H1 (cell line): ENCODE results near the gene VIPAS39. TPM values are rescaled to one million over a fixed set of nuclear protein-coding genes. Genes with fewer than 3 reads are reported as not detected.

ENCODE experiments used
- CTCF ChIA-PET: fragments of 300-600 bp; sonication (Branson Sonifier 250); formaldehyde crosslinking; loops from one replicate; lab custom pipeline; 2021; ENCODE audit not compliant: partially characterized antibody; lab: Charles Lee
- POLR2A ChIA-PET: fragments of 300-600 bp; sonication (Branson Sonifier 250); formaldehyde crosslinking; loops from one replicate; lab custom pipeline; 2021; ENCODE audit warnings: inconsistent platforms; ENCODE audit not compliant: partially characterized antibody; lab: Charles Lee
- DNase-seq, 2 experiments: peaks; one replicate each; pipeline versions ENCODE4 v3.0.0 to v3.0.0-alpha.2; 2010 to 2022; ENCODE audit warnings: low spot score in 2 of 2, low read depth in 1 of 2, mixed read lengths in 1 of 2
- FAIRE-seq: peaks from 2 replicates; lab custom pipeline; 2011; peaks lifted over from hg19 to GRCh38; lab: Jason Lieb, UNC
- H2AFZ ChIP-seq: 2 replicates; pipeline ENCODE4 v1.8.1; 2012; ENCODE audit warnings: low read length, inconsistent platforms
- H2AK5ac ChIP-seq: 2 replicates; pipeline ENCODE4 v1.6.1; 2013; ENCODE audit warnings: low read depth, low read length
- H2BK120ac ChIP-seq: replicated peaks from 2 replicates; pipeline ENCODE3; 2013; ENCODE audit warnings: low read depth, low read length, inconsistent platforms
- H2BK12ac ChIP-seq: 2 replicates; pipeline ENCODE4 v1.6.1; 2013; ENCODE audit warnings: low read depth, low read length
- H2BK15ac ChIP-seq: 2 replicates; pipeline ENCODE4 v1.6.1; 2013; ENCODE audit warnings: low read length
- H2BK20ac ChIP-seq: 2 replicates; pipeline ENCODE4 v1.6.1; 2013; ENCODE audit warnings: low read length
- H2BK5ac ChIP-seq: 2 replicates; pipeline ENCODE4 v1.6.1; 2013; ENCODE audit warnings: low read depth, low read length
- H3K14ac ChIP-seq: 2 replicates; pipeline ENCODE4 v1.6.1; 2013; ENCODE audit warnings: inconsistent platforms; ENCODE audit not compliant: insufficient read length
- H3K18ac ChIP-seq: 2 replicates; pipeline ENCODE4 v1.6.1; 2013; ENCODE audit warnings: low read length; ENCODE audit errors: extremely low read depth
- H3K23ac ChIP-seq: 2 replicates; pipeline ENCODE4 v1.6.1; 2013; ENCODE audit warnings: inconsistent platforms; ENCODE audit not compliant: insufficient read length
- H3K23me2 ChIP-seq: 2 replicates; pipeline ENCODE4 v1.6.1; 2013; ENCODE audit warnings: low read depth, low read length
- H3K27ac ChIP-seq: 2 replicates; pipeline ENCODE4 v1.6.1; 2011; ENCODE audit warnings: low read depth, low read length, inconsistent platforms
- H3K27me3 ChIP-seq, 4 experiments: replicated peaks in 1 of 4; 1 replicate in 1 of 4; 2 replicates in 3 of 4; pipeline versions ENCODE4 v1.6.1 to v1.8.1; 2011 to 2013; ENCODE audit warnings: low read length in 3 of 4, mild to moderate bottlenecking in 3 of 4, inconsistent platforms in 2 of 4, mixed read lengths in 2 of 4, moderate library complexity in 1 of 4; ENCODE audit not compliant: control insufficient read depth in 3 of 4, insufficient read depth in 3 of 4; ENCODE audit errors: extremely low read depth in 1 of 4
- H3K36me3 ChIP-seq, 4 experiments: 2 replicates each; pipeline versions ENCODE4 v1.6.1 to v1.8.1; 2011 to 2013; ENCODE audit warnings: mild to moderate bottlenecking in 4 of 4, low read length in 3 of 4, moderate library complexity in 2 of 4, control low read depth in 1 of 4, inconsistent platforms in 1 of 4; ENCODE audit not compliant: insufficient read depth in 4 of 4, control insufficient read depth in 2 of 4
- H3K4ac ChIP-seq: replicated peaks from 2 replicates; pipeline ENCODE3; 2013; ENCODE audit warnings: low read length, low read depth, mixed read lengths, inconsistent platforms; ENCODE audit not compliant: insufficient read length
- H3K4me1 ChIP-seq, 4 experiments: replicated peaks in 1 of 4; 1 replicate in 1 of 4; 2 replicates in 3 of 4; pipeline versions ENCODE4 v1.6.1 to v1.8.1; 2011 to 2013; ENCODE audit warnings: low read length in 3 of 4, inconsistent platforms in 2 of 4, mixed read lengths in 1 of 4; ENCODE audit not compliant: insufficient read depth in 4 of 4, control insufficient read depth in 3 of 4
- H3K4me2 ChIP-seq, 2 experiments: 2 replicates each; pipeline versions ENCODE4 v1.6.1 to v1.8.1; 2011 to 2013; ENCODE audit warnings: low read depth in 2 of 2, low read length in 2 of 2, control low read depth in 1 of 2, inconsistent platforms in 1 of 2, mild to moderate bottlenecking in 1 of 2; ENCODE audit not compliant: insufficient read depth in 1 of 2
- H3K4me3 ChIP-seq, 4 experiments: fragments of 200-600, 300-600 bp in 1 of 4; sonication (generic), shearing (Covaris generic), sonication (Bioruptor Twin) in 1 of 4; 2 replicates each; pipeline versions ENCODE4 v1.5.1 to v1.8.1; 2011 to 2016; ENCODE audit warnings: low read length in 4 of 4, low read depth in 3 of 4, control low read depth in 2 of 4, inconsistent platforms in 2 of 4, mild to moderate bottlenecking in 2 of 4, mixed read lengths in 1 of 4, moderate library complexity in 1 of 4; ENCODE audit not compliant: insufficient read depth in 2 of 4; ENCODE audit errors: extremely low read depth in 1 of 4
- H3K56ac ChIP-seq: replicated peaks from 2 replicates; pipeline ENCODE3; 2013; ENCODE audit warnings: low read depth, mild to moderate bottlenecking, mixed read lengths, low read length, inconsistent platforms; ENCODE audit not compliant: insufficient read length
- H3K79me1 ChIP-seq: 2 replicates; pipeline ENCODE4 v1.6.1; 2013; ENCODE audit warnings: low read depth, low read length, control low read depth
- H3K79me2 ChIP-seq, 2 experiments: 2 replicates each; pipeline versions ENCODE4 v1.6.1 to v1.8.1; 2012 to 2013; ENCODE audit warnings: low read length in 2 of 2, mild to moderate bottlenecking in 2 of 2, inconsistent platforms in 1 of 2; ENCODE audit not compliant: insufficient read depth in 2 of 2, control insufficient read depth in 1 of 2
- H3K9ac ChIP-seq, 4 experiments: replicated peaks in 1 of 4; 1 replicate in 1 of 4; 2 replicates in 3 of 4; pipeline versions ENCODE4 v1.6.1 to v1.8.1; 2011 to 2013; ENCODE audit warnings: low read depth in 3 of 4, low read length in 3 of 4, control low read depth in 2 of 4, mild to moderate bottlenecking in 2 of 4, moderate library complexity in 2 of 4, inconsistent platforms in 1 of 4; ENCODE audit errors: extremely low read depth in 1 of 4
- H3K9me3 ChIP-seq, 2 experiments: 2 replicates each; pipeline versions ENCODE4 v1.6.1 to v1.8.1; 2012 to 2013; ENCODE audit warnings: mild to moderate bottlenecking in 2 of 2, moderate library complexity in 2 of 2, control low read depth in 1 of 2, inconsistent platforms in 1 of 2, low read depth in 1 of 2, low read length in 1 of 2, mixed read lengths in 1 of 2; ENCODE audit not compliant: insufficient read depth in 2 of 2
- H4K20me1 ChIP-seq, 2 experiments: replicated peaks in 1 of 2; 2 replicates each; pipeline versions ENCODE3 to v1.8.1; 2011 to 2013; ENCODE audit warnings: inconsistent platforms in 2 of 2, low read length in 2 of 2, mild to moderate bottlenecking in 1 of 2; ENCODE audit not compliant: insufficient read depth in 2 of 2, control insufficient read depth in 1 of 2
- H4K5ac ChIP-seq: 2 replicates; pipeline ENCODE4 v1.6.1; 2013; ENCODE audit warnings: low read length, low read depth, mixed read lengths, inconsistent platforms; ENCODE audit not compliant: insufficient read length
- H4K8ac ChIP-seq: 2 replicates; pipeline ENCODE4 v1.8.0; 2013; ENCODE audit warnings: mild to moderate bottlenecking, moderate library complexity, low read length, inconsistent platforms; ENCODE audit not compliant: insufficient read depth; ENCODE audit errors: extremely low read depth
- H4K91ac ChIP-seq: replicated peaks from 2 replicates; pipeline ENCODE3; 2013; ENCODE audit warnings: low read length, mixed read lengths, inconsistent platforms; ENCODE audit not compliant: insufficient read length
- CBX5 ChIP-seq: fragments of 300-800, 300-1000 bp; sonication (generic); IDR thresholded peaks from 2 replicates; pipeline ENCODE4 v1.7.1; 2016; ENCODE audit warnings: antibody characterized with exemption, low read length, low read depth
- CTBP2 ChIP-seq: IDR thresholded peaks from 2 replicates; pipeline ENCODE4 v1.7.0; 2011; ENCODE audit warnings: borderline replicate concordance, mild to moderate bottlenecking, moderate library complexity, mixed read lengths, low read length; ENCODE audit not compliant: insufficient read depth, insufficient read length
- GABPA ChIP-seq: IDR thresholded peaks from 2 replicates; pipeline ENCODE4 v1.6.1; 2011; ENCODE audit warnings: mild to moderate bottlenecking, low read length, moderate library complexity, borderline replicate concordance; ENCODE audit not compliant: insufficient read depth
- HDAC6 ChIP-seq: IDR thresholded peaks from one replicate; pipeline ENCODE4 v1.7.1; 2012; ENCODE audit warnings: low read depth, mild to moderate bottlenecking, inconsistent platforms, low read length, moderate library complexity
- PHF8 ChIP-seq: fragments of 200-600 bp; sonication (generic); conservative IDR thresholded peaks from 2 replicates; pipeline ENCODE4 v1.7.1; 2012; ENCODE audit warnings: low read depth, mild to moderate bottlenecking, inconsistent platforms, low read length, moderate library complexity
- RBBP5 ChIP-seq: IDR thresholded peaks from 2 replicates; pipeline ENCODE4 v1.7.1; 2012; ENCODE audit warnings: low read depth, mild to moderate bottlenecking, inconsistent platforms, low read length, moderate library complexity, borderline replicate concordance
- RFX5 ChIP-seq: IDR thresholded peaks from 2 replicates; pipeline ENCODE4 v1.6.1; 2011; ENCODE audit warnings: low read depth, low read length, improper control_type of control experiment, borderline replicate concordance
- RNF2 ChIP-seq: fragments of 200-900, 300-1000 bp; sonication (generic); IDR thresholded peaks from 2 replicates; pipeline ENCODE4 v1.7.1; 2016; ENCODE audit warnings: borderline replicate concordance, low read depth, mild to moderate bottlenecking, antibody characterized with exemption, low read length; ENCODE audit not compliant: poor library complexity, severe bottlenecking; ENCODE audit errors: missing control alignments
- RXRA ChIP-seq: IDR thresholded peaks from 2 replicates; pipeline ENCODE4 v1.6.1; 2011; ENCODE audit warnings: low read depth, mild to moderate bottlenecking, low read length, moderate library complexity; ENCODE audit not compliant: insufficient read depth
- TEAD4 ChIP-seq: IDR thresholded peaks from 2 replicates; pipeline ENCODE4 v1.6.1; 2012; ENCODE audit warnings: low read depth, low read length, inconsistent platforms, mixed read lengths
- WGBS, 2 experiments: shearing (Covaris generic) in 1 of 2; methylation state at CpG; one replicate each; pipeline versions ENCODE4 v1.1.6 to v1.1.7; 2013 to 2015; ENCODE audit warnings: low lambda C conversion rate in 2 of 2, mixed read lengths in 2 of 2, inconsistent platforms in 1 of 2, low coverage in 1 of 2, missing lambda C conversion rate in 1 of 2; ENCODE audit not compliant: insufficient replicate concordance in 2 of 2, insufficient coverage in 1 of 2, insufficient read length in 1 of 2; ENCODE audit errors: extremely low coverage in 1 of 2, missing lambda C conversion rate in 1 of 2; 5-methylcytosine and 5-hydroxymethylcytosine counted together
- polyA plus RNA-seq, 7 experiments: library from polyadenylated mRNA; depleted of rRNA in 3 of 7; stranded (reverse) in 5 of 7; unstranded in 2 of 7; fragments of >200 nt in 5 of 7; fragments of 200-250 nt in 2 of 7; gene quantifications; 1 replicate in 5 of 7; 2 replicates in 1 of 7; 4 replicates in 1 of 7; pipeline versions ENCODE4 v1.2.1 to v1.2.3, GENCODE V29; 2011 to 2013; ENCODE audit warnings: missing spikeins in 2 of 7, mixed read lengths in 2 of 7
- total RNA-seq: library from RNA; stranded (reverse); fragmentation: NEBNext Ultra II Directional; extraction: Animal tissue kit (Norgen Biotek cat#: 25700); gene quantifications from 2 replicates; pipeline ENCODE4 v1.2.1, GENCODE V29; 2021

The VIPAS39 gene
- total and polyA plus RNA-seq, 2 of the 8 experiments (the other 6 are each of a cell fraction or from before 2014, with no cell fraction given): 19.6 to 20.6 TPM

- no peak within 1 kb of the TSS for H3K27ac ChIP-seq
- 1% methylated on average over 63 of the region's 69 CpGs; no CpG with 5 or more reads in 1 of the 2 experiments for WGBS, 2 experiments
- no peak for TF ChIP-seq HDAC6
- no peak for TF ChIP-seq RFX5
- no peak for TF ChIP-seq RNF2
- TF ChIP-seq GABPA: no peak
- no peak for TF ChIP-seq CTBP2
- TF ChIP-seq CBX5: no peak
- TF ChIP-seq RXRA: no peak
- TF ChIP-seq PHF8: peak; percentile 61
- peak; percentile 56; the same call in 1 of the 2 replicates for TF ChIP-seq RBBP5
- TF ChIP-seq TEAD4: no peak
These were observed 80.5 kb downstream of the VIPAS39 start, which contains the start of the genes SAMD15 and TMED8 for GRCh38 chr14:77376771-77377501. SAMD15 (plus strand) TSS chr14:77377379; CDS start chr14:77377419, 40 bp downstream. TMED8 (minus strand) TSS chr14:77377094; CDS start chr14:77377053, 41 bp downstream.

More at GRCh38 chr14:77376771-77377501, 80.5 kb downstream of the VIPAS39 start, which contains the start of the genes SAMD15 and TMED8:
- Histone ChIP-seq H2BK12ac (no peak within 1 kb of the TSS; the same call in 1 of the 2 replicates), H4K5ac (peak within 1 kb of the TSS; percentile 82), H3K56ac (peak within 1 kb of the TSS; percentile 52), H3K9ac (peak within 1 kb of the TSS; percentile 20 to 93 (median 73)), H2AFZ (peak within 1 kb of the TSS; percentile 96), H4K8ac (peak within 1 kb of the TSS; percentile 71), H3K4ac (no peak within 1 kb of the TSS), H4K20me1 (no peaks in the 10 kb centered on the region), H2BK120ac (no peak within 1 kb of the TSS), H3K4me3 (peak within 1 kb of the TSS; percentile 77 to 99 (median 92)), H3K14ac (no peak within 1 kb of the TSS), H2BK15ac (no peak within 1 kb of the TSS), H3K27me3 (peaks cover 0 to 4% (median 2%) of the 10 kb centered on the region in 4 experiments; a peak in 1 of 7 replicates), H2AK5ac (no peak within 1 kb of the TSS), H3K23ac (no peak within 1 kb of the TSS), H3K79me1 (no peaks in the 10 kb centered on the region), H2BK5ac (peak within 1 kb of the TSS; percentile 83; the same call in 1 of the 2 replicates), H3K4me2 (peak within 1 kb of the TSS; percentile 88 to 92), H3K9me3 (no peaks in the 10 kb centered on the region), H3K79me2 (peaks cover 0 to 2% of the 10 kb centered on the region in 2 experiments; a peak in 1 of 4 replicates), H3K23me2 (peaks cover 4% of the 10 kb centered on the region), H3K4me1 (peaks cover 0 to 8% (median 2%) of the 10 kb centered on the region in 4 experiments; a peak in 3 of 7 replicates), H2BK20ac (no peak within 1 kb of the TSS), H4K91ac (peak within 1 kb of the TSS; percentile 87), H3K18ac (peak within 1 kb of the TSS; percentile 99), H3K36me3 (no peaks in the 10 kb centered on the region)
- ChIA-PET CTCF (interaction anchor here (0.8 to 1.4 kb wide), 12 partner anchors 9 to 174 kb away, joined by 3 to 8 read pairs (median 4); no protein-coding TSS in a partner anchor), POLR2A (interaction anchor here (0.6 to 1.7 kb wide), 3 partner anchors 28 to 147 kb away, joined by 3 to 9 read pairs (median 3); partner anchors contain the start of genes GSTZ1 and POMT2)
- FAIRE-seq (peak; percentile 78), DNase-seq (peak; percentile 29 to 90)
